Kidney tubule cell (primary cell): ENCODE measurements around the gene FGFBP3.
"Not testable (repeated sequence)": the region's sequence is repeated elsewhere in the genome, so short reads cannot be mapped to it uniquely, and the experiment has no call there.

ENCODE experiments used
- DNase-seq: peaks from one replicate; pipeline ENCODE4 v3.0.0-alpha.2; 2018; ENCODE audit warnings: low spot score

Gene FGFBP3

DNA sequence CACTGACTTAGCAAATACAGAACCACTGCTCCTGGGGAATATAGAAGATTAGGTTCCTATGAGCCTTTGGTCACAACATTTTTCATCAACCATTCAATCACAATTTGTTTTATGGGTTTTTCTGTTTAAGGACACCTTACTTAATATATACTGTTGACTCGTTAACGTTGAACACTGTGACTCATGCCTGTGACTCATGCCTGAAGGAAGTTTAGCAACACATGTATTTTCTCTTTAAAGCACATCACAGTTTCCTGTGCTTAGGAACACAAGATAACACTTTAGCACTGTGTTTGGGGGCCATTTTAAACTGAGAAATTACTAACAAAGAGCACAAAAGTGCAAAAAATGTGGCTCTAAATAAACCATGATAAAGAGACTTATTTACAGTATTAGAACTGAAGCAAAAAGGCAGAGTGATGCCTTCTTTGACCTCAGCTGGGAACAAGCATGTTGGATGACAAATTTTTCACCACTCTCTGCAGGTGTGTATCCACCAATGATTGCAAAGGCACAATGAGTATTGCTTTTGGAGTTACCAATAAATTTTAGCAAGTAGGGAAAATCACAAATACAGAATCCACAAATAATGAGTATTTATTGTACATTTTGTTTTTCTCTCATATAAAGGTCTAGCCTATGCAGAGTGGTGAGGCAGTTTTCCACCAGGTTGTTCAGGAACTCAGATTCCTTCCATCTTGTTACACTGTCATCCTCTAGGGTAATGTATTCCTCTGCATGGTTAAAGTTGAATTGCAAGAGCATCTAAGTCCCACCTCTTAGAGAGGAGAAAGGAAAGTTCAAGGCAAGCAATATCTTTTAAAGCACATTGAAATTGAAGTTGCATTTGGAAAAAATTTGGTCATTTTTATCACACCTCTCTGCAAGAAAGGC is 7.3 kb downstream of the FGFBP3 start:
- peak; percentile 89 for DNase-seq

DNA sequence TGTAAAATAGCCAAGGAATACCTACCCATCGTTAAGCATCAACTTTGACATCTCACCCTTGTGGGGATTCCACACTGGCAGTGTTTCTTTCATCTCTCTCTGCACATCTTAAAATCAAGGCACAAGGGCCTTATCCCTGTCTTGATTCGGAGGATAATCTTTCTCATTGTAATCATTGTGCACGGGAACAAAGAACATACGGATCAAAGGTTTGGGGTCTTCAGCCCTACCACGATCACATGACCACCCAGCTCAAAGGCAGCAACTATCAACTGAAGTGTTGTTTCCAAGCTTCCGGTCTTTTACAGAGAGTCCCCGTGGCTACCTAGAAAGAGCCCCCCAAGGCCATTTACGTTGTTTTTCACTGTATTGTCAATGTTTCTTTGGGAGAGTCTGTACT is 11.9 kb downstream of the FGFBP3 start:
- no peak for DNase-seq

DNA sequence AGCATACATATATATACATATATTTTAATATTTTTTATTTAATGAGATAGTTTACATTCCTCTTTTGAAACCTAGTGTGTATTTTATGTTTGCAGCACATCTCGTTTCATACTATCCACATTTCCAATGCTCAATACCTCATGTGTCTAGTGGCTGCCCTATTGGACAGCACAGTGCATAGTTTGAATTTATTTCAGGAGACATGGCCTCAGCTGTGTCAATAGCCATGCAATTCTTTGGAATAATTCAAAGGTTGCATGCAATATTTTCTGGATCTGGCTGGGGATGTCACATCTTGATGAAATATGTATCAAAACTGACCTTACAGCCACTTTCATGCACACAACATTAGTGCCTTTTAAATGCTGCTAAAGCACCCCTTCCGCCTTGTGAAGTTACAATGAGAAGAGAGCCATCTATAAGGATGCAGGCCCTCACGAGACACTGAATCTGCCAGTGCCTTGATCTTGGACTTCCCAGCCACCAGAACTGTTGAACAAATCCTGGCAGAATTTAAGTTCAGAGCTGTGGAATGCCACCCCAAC is 13.0 kb downstream of the FGFBP3 start:
- no peak for DNase-seq

DNA sequence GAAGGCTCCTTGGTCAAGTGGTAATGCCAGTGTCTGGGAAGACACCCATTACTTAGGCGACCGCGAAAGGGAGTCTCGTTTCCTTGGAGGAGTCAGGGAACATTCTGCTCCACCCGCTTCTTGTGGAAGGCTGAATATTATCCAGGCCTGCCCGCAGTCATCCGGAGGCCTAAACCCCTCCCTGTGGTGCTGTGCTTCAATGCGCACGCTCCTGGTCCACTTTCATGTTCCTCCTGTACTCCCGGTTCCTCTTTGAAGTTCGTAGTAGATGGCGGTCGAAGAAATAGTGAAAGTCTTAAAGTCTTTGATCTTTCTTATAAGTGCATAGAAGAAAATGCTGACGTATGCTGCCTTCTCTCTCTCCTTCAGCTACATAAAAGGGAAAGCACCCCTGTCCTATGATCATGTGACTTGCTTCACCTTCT is 15.0 kb downstream of the FGFBP3 start:
- DNase-seq, result not testable (repeated sequence)

DNA sequence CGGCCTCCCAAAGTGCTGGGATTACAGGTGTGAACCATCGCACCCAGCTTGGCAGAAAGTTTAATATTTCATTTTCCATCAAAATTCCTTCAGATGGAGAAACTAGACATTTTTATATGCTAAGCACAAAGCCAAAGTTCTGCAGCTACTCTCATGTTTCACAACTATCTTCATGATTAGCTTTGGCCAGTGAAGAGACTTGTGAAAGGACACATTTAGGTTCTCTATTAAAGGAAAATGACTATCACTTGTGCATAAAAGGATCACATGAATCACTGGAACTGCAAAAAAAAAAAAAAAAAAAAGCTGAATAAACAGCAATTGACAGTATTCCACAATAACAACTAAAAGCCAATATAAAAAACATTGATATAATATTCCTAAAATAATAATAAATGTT is 16.2 kb downstream of the FGFBP3 start:
- DNase-seq, result no peak

DNA sequence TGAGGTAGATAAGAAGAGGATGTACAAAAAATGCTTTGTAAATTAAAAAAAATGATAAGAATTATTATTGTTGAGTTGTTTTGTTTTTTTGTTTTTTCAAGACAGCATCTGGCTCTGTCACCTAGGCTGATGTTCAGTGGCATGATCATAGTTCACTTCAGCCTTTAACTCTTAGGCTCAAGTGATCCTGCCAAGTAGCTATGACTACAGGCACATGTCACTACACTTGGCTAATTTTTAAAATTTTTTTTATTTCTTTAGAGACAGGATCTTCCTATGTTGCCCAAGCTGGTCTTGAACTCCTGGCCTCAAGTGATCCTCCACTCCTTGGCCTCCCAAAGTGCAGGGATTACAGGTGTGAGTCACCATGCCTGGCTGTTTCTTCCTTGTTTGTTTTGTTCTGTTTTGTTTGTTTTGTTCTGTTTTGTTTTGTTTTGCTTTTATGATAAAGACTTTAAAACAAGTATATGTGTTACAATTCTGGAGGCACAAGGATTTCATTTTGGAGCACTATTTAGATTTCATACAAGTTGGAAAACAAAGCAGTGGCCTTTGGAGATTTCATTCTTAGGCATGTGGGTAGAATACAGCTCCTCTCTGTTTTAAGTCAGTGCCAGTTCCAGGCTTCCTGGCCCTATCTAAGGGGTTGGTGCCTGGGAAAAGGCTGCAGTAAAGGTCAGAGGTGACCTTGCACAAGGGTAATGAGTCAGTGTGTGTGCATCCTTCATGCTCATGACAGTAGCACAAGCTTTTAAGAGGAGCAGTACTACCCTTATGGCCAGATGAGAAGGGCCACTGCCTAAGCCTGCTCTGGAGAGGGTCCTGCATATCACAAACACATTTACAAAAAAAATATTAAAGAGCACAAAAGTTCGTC is 17.9 kb downstream of the FGFBP3 start:
- DNase-seq, result peak; percentile 66

DNA sequence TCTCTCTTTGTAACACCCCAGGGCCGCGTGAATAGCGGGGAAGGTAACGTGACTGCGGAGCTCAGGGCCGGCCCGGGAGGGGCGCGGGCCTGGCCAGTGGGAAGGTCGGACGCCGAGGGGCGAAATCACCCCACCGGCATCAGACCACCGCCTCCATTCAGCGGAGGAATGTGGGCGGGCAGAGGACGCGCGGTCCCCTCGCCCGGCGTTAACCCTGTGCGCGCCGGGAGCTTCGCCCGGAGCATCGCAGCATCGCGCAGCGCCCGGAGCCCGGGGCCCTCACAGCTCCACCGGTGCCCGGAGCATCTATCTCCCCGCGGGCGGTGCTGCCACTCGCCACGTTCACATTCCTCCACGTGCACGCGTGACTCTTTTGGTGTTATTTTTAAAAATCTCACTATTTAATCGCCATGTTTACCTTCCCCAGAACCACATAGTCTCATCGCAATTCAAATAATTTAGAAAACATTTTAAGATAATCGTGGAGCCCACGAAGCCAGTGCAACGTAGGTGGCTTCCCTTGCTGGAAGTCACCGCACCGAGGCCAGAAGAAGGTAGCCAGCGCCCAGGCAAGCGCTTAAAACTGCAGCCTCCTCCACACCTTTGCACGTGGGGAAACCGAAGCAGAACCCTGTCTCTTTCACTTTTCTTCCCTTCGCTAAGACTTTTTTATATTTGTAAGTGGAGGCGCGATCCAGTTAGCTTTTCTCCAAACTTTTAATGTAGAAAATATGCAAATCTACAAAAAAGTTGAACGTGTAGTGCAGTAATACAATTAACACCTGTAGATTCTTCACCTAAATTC is 21.8 kb downstream of the FGFBP3 start:
- peak; percentile 12 for DNase-seq

DNA sequence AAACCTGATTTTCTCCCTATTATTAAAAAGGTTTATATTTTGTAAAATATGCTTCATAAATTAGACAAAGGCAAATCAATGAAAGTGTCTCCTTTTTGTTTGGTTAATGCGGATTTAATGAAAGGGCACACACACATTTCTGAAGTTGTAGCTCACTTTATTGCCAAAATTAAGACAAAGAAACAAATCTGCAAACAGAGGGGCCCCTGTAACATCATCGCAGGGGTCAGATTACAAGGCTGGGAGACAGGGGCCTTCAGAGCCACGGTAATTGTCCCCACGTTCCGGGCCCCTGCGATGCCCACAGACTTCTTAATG is 22.4 kb downstream of the FGFBP3 start:
- no peak for DNase-seq

DNA sequence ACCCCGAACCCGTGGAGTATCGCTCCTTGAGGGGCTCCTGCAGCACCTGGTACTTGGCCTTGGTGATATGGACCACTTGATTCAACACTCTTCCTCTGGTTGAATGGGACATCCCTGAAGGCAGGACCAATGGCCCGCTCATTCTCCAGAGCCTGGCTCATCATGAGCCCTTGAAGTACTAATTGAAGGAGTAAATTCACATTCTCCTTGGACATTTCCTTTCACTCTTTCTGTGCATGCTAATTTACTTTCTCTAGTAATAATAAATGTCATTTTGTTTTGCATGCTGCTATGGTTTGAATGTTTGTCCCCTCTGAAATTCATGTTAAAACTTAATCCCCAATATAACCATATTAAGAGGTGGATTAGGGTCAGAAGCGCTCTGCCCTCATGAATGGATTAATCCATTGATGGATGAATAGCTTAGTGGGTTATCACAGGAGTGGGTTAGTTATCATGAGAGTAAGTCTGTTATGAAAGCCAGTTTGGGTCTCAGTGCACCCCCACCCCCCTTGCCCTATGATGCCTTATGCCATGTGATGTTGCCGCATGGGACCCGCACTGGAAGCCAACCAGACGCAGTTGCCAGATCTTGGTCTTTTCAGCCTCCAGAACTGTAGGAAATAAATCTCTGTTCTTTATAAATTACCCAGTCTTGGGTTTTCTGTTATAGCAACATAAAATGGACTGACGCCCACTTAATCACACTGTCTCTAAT is 23.8 kb downstream of the FGFBP3 start:
- no peak for DNase-seq

DNA sequence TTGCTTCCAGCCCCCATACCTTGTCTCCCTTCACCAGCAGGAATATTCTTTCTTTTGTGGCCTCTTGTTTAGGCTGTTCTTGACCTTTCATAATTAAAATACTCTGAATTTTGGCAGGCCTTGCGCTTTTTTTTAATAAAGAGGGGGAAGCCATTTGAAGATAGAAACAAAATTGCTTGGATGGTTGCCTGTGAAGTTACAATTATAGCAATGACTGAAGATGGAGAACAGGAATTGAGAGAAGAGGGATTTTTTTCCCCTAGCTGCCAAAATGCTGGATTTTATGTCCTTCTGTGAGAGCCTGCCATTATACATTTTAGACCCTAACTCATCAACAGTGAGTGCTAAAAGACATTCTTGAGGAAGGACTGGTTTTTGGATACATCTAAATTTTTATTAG is 24.8 kb downstream of the FGFBP3 start:
- DNase-seq, result no peak

DNA sequence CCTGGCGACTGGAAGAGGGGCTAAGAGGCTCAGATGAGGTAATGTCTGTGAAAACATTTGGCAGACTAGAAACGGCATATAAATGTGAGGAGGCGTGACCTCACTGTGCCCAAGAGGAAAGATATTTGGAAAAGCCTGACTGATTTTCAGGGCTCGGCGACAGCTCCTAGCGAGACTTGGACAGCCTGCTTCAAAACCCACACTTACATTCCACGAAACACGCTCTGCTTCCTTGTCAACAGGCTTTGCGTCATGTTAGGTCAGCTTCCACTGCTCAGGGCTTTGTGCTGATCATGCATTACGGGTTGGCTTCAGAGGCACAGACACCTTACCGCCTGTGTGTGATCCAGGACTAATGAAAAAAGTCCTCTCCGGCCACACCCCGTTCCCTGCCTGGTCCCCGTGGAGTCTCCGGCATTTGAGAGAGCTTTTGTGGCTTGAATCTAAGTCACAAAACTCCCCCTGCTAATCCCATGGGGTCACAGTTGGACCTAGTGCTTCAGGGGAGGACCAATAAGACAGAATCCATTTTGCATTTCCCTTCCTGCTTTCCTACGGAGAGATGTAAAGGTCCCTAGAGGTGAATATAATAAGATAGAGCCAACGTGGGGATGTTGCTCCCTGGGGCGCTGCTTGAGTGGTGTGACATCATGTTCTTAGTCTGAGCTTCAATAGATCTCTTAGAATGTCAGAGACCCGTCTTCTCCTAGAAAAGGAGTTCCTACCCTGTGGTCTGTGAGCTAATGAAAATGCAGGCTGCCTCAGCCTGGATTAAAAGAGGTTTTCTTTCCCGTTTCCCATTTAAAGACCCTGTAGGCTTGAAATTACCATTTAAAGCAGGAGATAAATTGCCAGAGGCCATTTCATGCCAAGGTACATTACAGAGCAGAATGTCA is 25.5 kb downstream of the FGFBP3 start:
- DNase-seq, result peak; percentile 87

DNA sequence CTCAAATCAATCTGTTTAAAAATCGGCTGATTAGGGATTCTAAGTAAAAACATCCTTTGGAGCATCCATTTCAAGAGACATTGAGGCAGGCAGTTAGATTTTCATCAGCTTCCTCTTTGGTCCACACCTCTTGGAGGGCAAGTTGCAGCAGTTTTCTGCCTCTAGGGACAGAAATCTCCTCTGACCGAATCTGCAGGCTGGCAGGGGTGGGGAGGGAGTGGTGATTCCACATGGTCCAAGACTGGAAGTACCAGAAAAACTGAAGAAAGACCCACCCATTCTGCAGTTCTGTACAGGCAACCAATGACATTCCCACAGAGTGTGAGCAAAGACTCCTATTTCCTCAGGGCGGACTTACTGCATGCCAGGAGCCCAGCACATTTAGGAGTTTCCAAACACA is 29.0 kb downstream of the FGFBP3 start:
- no peak for DNase-seq

DNA sequence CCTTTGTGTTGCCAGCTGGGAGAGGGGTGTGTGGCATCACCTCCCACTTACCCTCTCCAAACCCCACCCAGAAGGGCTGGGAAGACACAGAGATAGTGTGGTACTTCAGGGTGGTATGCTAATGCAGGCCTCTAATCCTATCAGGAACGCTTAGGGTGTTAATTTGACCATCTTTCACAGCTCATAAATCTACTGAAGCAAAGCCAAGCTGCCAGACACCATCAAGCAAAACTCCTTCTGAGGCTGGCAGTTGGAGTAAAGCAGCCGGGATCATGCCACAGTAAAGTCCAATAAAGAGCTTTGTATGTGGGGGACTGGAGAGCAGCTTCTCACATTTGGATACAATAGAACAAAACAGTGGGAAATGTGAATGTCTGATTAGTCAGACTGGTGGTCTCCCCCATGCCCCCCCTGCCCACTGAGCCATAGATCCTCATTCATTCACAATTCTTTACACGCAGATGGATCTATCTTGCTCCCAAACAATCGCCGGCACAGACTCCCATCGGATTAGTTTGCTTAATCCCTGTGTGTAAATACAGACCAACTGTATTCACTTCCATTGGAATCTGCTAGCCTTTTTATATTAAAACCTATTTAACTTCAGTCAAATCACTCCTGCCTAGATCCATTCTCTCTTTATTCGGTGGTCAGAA is 29.6 kb downstream of the FGFBP3 start:
- DNase-seq, result no peak

DNA sequence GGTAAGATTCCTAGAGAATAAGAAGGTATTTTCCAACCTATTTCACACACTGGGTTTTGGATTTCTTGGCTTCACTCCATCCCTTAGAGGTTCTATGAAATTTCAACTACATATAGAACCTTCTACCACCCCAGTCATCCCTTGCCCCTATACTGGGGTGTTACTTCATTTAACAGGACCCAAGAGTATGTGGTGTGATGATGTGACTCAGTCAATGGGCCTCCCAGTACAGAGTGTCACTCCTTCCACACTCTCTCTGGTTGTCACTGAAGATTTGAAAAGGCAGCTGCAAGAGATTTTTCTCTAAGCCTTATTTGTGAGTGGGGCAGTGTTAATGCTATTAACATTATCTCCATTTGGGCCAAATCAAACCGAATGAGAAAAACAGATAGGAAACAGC is 33.5 kb downstream of the FGFBP3 start:
- no peak for DNase-seq

DNA sequence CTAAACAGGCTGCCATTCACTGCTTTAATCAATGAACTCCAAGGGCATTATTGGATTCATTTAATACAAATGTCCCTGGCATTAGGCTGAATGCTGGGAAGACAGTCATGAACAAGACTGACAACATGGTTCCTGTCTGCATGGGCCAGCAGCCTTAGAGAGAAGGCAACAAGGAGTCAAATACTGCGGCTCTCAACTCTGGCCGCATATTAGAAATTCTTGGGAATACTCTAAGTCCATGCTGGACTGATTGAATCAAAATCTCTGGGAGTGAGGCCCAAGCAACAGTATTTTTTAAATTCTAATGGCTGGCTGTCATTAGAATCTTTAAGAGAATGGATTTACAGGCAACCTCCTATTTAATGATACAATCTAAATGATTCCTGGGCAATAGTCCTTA is 34.1 kb downstream of the FGFBP3 start:
- no peak for DNase-seq

DNA sequence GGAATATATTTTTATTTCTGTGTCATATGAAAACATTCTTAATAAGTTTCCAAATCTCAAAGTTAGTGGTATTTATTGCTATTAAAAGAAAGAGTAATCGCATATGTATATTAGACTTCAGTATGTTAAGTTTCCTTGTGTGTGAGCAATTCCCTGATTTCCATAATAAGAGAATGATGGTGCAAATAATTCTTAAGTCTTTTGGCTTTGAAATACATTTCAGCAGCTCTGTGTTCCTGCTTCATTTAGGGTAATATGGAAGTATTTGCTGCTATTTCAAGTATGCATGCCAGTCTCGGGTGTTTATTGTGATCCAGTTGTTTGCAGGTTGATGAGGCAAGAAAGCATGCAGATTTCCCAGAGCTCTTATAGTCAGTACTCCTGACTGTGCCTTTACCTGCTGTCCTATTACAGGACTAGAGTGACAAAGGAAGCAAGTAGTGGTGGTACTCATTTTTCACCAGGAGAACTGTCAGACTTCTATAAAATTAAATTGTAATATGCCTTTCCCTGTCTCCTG is 43.7 kb downstream of the FGFBP3 start:
- DNase-seq, result no peak

DNA sequence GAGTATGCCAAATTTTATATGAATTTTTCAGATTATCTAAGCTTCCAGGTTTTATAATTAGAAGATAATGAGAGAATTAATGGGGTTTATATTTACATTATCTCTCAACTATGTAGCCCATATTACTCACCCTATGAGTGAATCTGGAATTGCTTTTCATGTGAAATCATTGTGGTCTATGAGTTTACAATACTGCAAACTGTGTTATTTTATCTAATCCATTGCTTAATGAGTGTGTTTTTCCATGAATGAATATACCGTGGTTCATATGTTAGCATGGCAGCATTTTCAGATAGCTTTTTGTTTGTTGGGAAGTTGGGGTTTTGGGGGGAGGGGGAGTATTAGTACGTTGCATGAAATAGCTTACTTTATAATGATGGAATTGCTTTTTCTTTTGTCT is 44.5 kb downstream of the FGFBP3 start:
- DNase-seq, result no peak

DNA sequence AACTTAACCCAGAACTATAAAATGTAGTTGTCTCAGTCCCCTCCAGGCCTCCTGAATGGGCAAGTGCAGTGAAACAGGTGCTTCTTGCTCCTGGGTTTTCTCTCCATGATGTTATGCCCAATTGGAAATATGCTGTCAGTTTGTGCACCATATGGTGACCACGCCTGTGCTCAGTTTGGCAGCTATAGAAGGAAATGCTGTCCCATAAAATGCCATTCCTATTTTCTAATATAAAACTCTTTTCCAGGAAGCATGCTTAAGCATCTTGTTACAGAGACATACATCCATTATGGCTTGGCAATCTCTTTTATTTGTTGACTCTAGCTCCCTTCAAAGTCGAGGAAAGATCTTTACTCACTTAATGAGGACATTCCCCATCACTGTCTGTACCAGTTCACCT is 45.2 kb downstream of the FGFBP3 start:
- no peak for DNase-seq

DNA sequence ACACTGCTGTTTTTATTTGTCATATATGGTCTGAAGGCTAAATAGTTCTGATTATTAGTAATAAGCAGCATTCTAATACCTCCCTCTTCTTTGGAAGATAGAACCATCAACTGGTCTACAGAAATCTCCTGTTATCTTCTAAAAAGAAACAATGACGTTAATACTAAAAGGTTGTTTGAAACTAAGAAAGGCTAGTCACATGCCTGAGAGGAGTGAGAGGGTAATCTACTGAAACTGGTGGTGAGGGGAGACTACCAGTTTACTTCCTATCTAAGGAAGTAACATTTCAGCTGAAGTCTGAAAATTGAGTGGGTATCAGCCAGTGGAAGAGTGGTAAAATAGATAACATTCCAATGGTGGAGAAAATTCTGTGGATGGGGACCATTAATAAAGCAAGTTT is 48.4 kb downstream of the FGFBP3 start:
- no peak for DNase-seq

DNA sequence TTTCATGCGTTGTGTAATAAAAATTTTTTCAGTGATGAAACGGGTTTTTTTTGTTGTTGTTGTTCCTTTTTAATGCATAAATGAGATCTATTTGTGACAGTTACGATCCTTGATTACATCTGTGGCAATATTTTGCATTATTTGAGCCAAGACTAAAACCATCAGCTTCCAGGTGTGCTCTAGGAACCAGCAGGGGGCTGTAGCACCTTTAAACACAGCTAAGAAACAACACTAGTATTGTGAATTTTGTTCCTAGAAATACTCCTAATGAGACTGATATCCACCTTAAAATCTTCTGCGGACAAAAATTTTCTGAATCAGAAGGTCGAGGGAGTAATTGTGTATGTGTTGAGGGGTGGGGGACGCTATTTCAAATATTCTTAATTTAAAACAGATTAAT is 52.6 kb downstream of the FGFBP3 start:
- DNase-seq, result peak; percentile 9
